T-helper 1 cell treated with Interleukin-12 subunit alpha and Interleukin-12 subunit beta and Interleukin-4 antibody, amounts not matched to agents 30 ng/mL and 1 ng/mL, for 36 hours (primary cell): ENCODE results near the gene SLCO2A1. TPM values are rescaled to one million over a fixed set of nuclear protein-coding genes. Genes with fewer than 3 reads are reported as not detected.

Experiments used
- intact Hi-C: fragments of 100-400 bp; cut with micrococcal nuclease; formaldehyde crosslinking; loops from one replicate; pipeline ENCODE4 v1.15.1; 2024
- total RNA-seq: library from RNA; stranded (reverse); gene quantifications from 2 replicates; pipeline ENCODE4 v1.2.3, GENCODE V29; 2022

The SLCO2A1 gene
- total RNA-seq, 1 donor from 2014 or later = not detected

DNA sequence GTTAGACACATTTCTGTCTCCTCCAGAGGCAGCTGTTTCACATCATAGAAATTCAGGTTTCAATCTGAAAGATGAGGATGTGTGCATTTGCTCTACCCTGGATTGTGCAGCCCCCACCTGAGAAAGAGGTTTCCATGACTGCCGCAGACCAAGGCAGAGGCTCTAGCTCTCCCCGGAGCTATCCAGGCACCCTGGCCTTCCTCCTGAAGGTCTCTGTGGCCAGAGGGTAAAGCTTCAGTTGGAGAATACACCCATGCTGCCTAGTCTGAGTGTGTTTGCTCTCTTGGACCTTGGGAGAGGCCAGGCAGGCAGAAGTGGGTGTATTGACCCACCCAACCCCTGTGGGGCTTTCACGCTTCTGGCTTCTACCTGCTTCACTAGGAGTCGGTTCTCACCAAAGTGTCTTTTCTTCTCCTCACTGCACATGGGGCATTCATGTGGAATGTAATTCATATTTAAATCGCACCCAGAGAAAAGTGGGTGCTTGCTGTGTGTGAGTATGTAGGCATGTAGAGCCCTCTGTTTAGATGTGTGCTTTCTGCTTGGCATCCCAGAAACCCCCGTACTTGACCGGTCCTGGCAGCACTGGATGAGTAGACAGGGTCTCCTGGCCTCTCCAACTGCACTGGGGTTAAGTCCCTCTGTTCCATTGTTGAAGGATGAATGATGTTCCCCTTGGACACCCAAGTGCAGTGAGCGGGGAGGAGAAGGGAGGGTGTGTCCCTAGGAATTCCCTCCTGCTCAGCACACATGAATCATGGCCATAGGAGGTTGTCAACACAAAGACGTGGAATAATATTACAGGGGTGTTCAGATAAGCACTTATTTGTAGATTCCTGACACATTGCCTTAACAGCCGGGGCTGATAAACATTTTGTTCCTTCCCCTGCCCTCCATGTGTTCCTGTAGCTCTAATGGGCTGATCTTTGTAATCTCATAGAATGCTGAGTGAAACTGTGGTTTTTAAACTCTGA, 113.8 kb downstream of the SLCO2A1 start:
- intact Hi-C loops = no loop called here

DNA sequence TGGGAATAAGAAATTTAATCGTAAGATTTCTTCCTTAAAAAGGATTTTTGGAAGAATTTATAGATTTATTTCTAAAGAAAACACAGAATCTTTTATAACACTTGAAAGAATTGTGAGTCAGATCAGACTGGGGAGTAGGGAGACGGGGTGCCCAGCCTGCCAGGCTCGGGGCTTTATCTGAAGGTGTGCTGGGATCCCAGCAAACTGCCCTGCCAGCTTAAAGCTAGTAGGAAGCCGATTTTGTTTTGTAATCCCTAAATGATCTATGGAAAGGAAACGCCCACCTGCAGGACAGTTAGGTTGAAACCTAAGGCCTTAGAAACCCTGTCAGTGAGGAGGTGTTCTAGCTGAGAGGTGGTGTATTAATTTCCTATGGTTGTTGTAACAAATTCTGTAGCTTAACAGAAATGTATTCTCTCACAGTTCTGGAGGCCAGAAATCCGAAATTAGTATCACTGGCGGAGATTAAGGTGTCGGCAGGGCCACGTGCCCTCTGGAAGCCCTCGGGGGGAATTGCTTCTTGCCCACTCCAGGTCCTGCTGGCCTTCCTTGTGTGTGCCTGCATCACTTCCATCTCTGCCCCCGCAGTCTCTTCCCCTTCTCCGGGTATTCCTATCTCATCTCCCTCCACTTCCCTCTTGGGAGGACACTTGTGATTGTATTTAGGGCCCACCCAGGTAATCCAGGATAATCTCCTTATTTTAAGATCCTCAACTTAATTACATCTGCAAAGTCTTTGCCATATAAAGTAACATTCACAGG, 114.7 kb downstream of the SLCO2A1 start:
- intact Hi-C loops = no loop called here

DNA sequence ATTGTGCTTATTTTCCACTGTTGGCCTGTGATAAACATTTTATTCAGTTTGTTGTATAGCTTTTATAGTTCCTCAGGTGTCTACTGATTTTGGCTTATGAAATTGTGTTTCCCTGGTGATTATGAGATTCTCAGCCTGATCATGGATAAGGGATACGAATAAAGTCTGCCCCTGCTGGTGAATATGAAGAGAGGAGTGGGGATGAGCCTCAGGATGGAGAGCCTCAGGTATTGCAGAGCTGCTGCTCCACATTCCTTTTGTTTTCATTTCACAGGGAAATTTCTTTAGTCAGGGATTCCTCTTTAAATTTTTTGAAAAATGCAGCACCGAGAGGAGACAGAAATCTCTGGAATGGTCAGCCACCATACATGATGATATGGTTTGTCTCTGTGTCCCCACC, 119.3 kb downstream of the SLCO2A1 start:
- intact Hi-C loops = no loop called here

DNA sequence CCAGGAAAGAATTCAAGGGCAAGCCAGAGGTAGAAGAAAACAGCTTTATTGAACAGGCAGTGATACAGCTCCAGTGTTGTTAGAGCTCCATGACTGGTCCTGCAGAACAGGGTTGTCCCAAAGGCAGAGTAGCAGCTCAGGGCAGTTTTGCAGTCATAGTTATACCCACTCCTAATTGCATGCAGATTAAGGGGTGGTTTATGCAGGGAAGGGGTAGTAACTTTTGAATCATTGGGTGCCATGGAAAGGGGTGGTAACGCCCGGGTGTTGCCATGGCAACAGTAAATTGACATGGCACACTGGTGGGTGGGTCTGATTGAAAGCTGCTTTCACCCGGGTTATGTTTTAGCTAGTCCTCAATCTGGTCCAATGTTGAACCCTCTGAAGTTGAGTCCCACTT, 124.3 kb downstream of the SLCO2A1 start:
- intact Hi-C loops = no loop called here

DNA sequence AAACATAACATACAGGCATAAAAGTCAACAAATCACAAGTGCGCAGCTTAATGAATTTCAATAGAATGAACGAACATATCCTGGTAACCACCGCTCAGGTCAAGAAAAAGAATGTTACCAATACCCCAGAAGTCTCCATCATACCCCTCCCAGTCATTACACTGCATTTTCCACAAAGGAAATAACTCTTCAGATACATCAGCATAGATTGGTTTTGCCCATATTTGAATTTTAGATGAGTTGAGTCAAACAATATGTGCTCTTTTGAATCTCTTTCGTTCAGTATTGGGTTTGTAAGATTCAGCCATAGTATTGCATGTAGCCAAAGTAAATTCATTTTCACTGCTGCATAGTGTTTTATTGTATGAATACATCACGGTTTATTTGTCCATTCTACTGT, 127.9 kb downstream of the SLCO2A1 start:
- intact Hi-C loops = no loop called here

DNA sequence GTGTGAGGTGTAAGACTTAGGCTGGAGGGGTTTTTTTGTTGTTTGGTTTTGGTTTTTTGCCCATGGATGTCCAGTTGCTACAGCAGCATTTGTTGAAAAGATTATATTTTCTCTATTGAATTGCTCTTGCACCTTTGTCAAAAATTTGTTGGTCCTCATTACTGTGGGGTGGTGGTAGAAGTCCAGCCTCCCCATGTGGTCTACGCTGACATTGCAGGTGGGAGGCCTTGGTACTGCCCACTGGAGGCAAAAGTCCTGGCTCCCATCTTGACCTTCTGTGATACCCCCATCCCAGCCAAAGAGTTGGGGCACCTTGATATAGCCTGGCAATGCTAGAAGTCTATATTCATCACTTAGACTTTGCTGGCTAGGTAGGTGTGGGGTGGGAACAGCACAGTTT, 128.6 kb downstream of the SLCO2A1 start:
- intact Hi-C loops = no loop called here

DNA sequence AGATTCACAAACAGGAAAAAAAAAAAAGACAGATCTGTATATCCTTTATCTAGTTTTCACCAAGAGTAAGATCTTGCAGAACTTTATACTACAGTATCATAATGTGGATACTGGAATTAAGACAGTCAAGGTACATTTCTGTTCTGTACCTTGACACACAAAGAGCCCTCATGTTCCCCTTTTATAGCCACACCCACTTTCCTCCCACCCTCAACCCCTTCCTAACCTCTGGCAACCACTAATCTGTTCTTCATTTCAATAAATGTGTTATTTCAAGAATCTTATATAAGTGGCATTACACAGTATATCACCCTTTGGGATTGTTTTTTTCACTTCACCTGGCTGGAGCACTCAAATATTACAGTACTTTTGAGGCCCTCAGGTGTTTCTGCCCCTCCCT, 130.4 kb downstream of the SLCO2A1 start:
- intact Hi-C loops = no loop called here

DNA sequence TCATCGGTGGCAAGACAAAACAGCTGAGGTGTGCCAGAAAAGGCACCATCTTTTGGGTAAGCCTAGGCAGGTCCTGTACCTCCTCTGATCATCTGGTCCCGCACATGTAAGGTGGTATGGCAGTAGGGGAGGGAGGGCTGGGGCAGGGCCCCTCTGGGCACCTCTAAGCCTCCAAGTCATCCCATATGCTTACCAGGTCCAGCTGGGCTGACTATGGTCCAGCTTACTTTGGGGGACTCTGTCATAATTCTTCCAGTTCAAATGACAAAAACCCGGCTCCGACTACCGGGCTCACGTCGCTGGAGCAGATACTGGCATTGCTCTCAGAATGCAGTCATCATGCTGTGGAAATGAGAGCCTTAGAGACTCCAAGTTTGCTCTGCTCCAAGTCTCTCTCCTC, 132.2 kb downstream of the SLCO2A1 start:
- intact Hi-C loops = no loop called here

DNA sequence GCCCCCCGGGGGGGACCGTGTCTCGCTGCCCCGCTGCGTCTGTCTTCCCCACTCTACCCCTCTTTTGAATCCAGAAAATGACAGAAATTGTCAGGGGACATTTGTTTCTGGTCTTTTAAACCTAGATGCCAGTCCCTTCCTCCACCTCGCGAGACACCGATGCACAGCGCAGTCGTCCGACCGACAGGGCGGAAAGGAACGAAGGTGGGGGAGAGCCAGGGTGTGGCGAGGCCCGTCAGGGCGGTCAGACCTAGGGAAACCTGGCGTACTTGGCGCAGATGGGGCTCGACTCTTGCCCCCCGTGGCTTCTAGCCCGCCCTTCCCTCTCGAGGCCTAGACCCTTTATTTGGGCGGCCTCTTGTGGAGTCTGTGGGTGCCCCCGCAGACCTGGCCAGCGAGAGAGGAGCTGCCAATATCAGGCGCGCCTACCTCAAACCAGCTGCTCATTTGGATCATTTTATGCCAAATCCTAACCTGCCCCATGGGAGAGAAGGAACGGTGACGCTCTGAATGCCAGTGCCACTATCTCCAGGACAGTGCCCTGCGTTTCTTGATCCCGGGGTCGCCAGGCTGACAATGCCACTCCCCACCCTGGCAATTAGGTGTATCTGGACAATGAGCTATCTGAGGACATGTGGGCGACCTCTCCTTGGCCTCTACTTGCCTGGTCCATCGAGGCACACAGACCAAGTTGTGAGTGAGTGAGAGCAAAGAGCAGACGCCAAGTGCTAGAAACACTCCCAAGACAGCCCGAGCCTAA, 133.5 kb downstream of the SLCO2A1 start:
- intact Hi-C loops = no loop called here

DNA sequence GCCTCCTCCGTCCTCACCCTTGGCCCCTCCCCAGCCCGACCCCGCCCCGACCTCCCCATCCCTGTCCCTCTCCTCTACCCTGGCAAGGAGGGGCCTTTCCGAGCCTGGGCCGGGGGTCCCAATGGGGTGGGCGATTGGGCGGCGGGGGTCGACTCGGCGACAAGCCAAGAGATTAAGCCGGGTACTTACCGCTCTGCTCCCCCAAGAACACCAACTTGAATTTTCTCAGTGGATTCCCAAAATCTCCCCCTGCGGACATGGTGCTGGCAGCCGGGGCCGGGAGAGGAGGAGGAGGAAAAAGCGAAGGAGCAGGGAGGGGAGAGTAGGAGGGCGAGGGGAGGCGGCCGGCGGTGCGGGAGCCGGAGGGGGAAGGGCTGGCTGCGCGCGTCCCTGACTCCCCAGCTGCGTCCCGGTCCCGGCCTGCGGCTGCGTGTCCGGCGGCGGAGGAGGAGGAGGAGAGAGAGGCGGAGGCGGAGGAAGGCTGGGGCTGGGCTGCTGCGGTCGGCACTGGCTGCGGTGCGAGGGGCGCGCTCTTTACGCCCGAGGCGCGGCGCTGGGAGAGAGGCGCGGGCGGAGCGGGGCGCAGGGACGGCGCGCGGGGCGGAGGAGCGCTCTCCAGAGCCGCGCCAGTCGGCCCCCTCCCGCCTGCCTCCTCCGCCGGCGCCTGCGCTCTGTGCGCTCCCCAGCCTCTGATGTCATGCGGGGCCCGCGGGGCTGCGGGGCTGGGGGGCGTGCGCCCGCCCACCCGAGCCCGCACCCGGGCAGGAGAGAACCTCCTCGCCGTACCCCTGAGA, 134.3 kb downstream of the SLCO2A1 start, which contains the start of gene RAB6B:
Gene RAB6B, minus strand, starts transcription at position 675 of the 794 bp plus-strand sequence. Its CDS starts 416 bp downstream, at position 259.
- intact Hi-C loops = no loop called here

DNA sequence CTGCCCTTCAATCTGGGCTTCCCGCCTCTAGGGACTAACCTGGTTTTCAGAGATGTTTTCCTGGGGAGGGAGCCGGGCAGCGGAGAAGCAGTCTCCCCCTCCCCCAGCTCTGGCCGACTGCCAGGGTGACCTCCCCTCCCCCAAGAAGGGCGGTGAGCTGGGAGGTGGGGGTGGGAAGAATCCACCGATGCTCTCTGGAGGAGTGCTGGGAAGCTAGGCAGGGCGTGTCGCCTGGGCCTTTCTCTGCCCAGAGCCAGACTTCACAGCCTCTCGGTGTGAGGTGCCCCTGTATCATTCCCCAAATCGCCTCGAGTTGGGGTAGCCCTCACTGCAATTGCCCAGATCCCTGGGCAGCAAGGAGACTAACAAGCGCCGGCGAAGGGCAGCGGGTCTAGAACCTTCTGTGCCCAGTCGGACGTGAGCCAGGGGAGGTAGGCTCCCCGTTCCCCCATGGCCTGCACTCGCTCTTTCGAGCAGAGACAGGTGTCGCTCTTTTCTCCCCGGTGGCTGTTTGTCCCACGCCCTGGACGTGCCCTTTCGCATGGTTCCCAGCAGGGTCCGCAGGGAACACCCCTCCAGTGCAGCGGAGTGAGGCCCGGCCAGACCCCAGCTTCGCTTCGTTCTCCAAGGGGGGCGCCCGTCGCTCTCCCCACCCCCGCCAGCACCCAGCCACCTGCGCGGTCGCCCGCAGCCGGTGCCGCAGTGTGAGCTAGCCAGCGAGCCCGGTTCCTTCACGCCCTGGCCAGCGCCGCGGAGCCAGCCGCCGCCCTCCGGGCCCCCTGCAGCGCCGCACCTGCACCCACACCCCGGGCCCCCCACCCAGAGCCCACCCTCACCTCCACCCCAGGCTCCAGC, 135.1 kb downstream of the SLCO2A1 start:
- intact Hi-C loops = no loop called here

DNA sequence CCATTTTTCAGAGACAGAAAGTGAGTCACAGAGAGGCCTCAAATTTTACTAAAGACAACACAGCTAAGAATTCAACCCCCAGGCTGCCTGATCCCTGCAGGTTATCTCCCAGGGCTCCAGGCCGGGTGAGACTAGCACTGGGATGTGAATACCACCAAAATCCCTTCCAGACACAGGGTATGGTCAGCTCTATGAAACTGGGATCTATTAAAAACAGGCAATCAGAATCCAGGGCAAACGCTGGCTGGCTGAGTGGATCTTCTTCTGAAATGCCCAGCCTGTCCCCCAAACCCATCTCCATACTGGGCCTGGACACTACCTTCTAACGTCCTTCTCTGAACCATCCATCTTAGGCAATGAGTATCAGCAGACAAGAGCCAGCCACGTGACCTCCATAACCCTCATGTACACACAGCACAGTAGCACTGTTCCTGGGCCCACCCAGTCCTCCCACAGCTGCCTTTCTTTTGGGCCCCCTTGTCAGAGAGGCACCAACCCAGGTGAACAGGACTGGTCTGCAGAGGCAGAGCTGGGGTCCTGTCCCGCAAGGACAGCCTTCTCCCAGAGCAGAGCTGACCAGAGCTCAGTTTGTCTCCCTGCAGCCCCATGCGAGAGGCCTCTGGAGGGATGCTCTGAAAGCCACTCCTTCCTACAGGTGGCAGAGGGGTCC, 135.9 kb downstream of the SLCO2A1 start:
- intact Hi-C loops = no loop called here

DNA sequence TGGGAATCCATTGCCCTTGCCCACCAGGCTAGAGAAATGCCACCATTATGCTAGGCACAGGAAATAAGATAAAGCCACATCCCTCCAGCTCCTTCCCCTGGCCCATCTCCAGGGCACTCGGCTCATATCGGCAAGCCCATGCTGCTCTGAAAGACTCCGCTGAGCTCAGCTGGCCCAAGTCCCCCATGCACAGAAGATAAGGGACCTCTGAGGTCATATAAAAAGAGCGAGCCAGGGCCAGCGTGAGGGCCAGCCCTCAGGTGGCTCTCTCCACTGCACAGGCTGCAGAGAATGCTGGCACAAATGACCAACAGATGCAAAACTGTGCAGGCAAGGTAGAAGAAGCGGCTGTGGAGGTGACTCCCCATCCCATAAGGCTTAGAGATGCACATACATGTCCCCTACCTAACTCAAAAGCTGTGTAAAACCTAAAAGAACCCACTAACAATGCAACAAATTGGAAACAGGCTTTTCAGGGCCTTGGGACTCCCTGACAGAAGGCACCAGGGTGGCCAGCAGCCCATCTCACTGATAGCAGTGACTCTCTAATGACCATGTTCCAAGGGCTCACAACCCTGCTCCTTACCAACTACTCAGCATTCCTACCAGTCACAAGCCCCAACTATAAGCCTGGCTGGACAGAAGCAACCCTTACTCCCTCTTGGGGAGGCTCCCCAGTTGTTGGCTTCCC, 137.0 kb downstream of the SLCO2A1 start:
- intact Hi-C loops = no loop called here

DNA sequence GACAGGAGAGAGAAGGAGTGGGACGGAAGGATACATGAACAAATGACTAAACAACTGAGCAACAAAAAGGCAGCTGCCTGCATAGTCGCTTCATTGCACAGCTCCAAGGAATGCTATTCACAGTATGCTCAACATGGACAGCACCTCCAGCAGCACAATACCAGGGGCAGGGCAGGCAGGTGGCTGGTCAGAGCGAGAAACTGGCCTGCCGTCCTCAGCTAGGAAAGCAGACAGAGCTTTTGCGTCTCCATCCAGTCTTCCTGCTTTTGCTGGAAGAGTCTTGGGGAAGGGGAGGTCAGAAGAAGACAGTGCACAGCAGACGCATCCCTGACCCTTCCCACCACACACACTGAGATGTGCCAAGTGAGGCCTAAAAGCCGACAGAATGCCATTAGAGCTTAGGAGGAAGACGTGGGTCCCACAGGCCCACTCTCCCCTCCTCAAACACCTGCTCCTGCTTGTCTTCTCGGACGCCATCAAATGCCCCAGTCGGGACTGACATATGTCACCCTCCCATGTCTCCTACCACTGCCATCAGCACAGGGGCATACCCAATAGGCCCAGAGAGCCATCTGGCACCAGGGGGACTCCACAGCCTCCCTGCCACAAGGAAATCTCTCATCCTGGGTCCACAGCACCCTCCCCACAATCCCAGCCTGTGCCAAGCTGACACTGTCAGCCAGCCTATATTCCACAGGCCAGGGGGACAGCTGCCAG, 137.9 kb downstream of the SLCO2A1 start:
- intact Hi-C loops = no loop called here

DNA sequence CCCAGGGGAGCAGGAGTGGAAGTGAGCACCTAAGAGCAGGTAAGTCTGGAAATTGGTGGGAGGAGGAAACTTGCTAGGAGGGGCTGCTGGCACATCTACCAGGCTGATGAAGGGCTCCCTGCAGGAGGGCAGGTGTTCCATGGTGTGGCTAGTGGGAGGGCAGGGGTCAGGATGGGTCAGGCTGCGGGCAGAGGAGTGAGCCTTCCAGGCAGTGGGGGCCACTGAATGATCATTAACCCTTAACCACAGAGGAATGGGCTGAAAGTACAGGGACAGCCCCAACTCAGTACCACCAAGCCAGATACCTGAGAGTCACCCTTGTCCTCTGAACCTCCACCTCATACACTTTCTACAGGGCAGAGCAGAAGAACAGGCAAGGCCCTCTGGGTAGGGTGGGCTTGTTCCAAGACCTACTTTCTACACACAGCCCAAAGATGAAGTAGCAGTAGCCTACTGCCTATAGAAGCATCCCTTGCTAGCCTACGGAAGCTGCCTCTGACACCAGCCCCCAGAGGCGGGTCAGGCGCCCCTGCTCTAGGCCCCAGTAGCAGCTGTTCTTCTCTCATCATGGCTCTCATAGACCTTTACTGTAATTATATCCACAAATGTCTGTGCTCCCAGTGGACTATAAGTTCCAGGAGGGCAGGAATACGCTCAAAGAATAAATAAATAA, 138.6 kb downstream of the SLCO2A1 start:
- intact Hi-C loops = no loop called here

DNA sequence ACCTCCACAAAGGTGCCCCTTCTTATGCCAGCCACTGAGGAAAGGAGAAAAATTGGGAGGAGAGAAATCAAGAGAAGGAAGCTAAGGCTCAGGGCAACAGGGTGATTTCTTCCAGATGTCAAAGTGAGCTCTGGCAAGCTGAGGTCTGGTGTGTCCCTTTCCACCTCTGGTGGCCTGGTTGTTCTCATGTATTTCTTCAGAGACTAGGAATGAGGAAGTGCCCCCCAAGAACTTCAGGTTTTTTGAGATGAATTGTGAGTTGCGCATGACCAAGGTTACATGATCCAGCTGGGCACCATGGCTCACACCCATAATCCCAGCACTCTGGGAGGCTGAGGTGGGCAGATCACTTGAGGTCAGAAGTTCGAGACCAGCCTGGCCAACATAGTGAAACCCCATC, 139.7 kb downstream of the SLCO2A1 start:
- intact Hi-C loops = no loop called here

DNA sequence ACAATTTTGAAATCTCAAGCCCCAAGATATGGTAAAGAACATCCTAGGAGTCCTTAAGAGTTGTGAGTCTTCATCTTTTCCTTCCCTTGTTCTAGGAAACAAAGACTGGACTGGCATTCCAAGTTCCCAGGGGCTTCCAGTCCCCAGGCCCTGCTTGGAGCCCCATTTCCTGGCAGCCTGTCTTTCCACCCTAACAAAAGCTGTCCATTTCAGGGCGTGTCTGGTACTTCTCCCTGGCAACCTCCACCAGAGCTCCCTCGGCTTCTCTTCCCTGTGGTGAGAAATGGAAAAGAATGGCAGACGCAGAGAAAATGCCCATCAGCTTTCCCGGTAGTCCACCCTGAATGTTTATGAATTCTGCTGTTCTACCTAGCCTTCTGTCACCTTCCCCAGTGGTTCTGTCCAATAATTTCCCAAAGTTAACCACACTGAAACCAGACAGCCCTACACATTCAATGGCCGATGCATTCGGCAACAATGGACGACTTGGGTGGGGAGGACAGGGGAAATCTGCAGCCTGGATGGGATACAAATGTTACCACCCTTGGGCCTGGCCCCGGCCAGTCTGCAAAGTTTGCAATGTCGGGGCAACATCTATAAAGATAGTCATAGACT, 140.9 kb downstream of the SLCO2A1 start:
- intact Hi-C loops = no loop called here
